HUES6 (cell line): Measurements from ENCODE around the gene CH25H.

Experiments
- H3K27ac ChIP-seq: 2 replicates; pipeline ENCODE4 v1.7.0; 2013; ENCODE audit warnings: low read depth, mild to moderate bottlenecking, low read length, inconsistent platforms
- H3K27me3 ChIP-seq: 2 replicates; pipeline ENCODE4 v1.6.1; 2013; ENCODE audit warnings: low read length; ENCODE audit not compliant: control insufficient read depth, insufficient read depth
- H3K36me3 ChIP-seq: 2 replicates; pipeline ENCODE4 v1.6.1; 2013; ENCODE audit warnings: low read length; ENCODE audit not compliant: control insufficient read depth, insufficient read depth
- H3K4me1 ChIP-seq: 2 replicates; pipeline ENCODE4 v1.6.1; 2013; ENCODE audit warnings: low read length; ENCODE audit not compliant: control insufficient read depth, insufficient read depth
- H3K4me3 ChIP-seq: 2 replicates; pipeline ENCODE4 v1.5.1; 2013; ENCODE audit warnings: low read depth, low read length
- H3K9ac ChIP-seq: one replicate; pipeline ENCODE4 v1.6.1; 2013; ENCODE audit warnings: mild to moderate bottlenecking, low read length
- H3K9me3 ChIP-seq: 2 replicates; pipeline ENCODE4 v1.6.1; 2013; ENCODE audit warnings: low read depth, low read length; ENCODE audit not compliant: control insufficient read depth, insufficient read depth

Gene CH25H

GRCh38 chr10:89228962-89229361 is 21.8 kb upstream of the CH25H start:
- Histone ChIP-seq H3K27ac (no peak overlapping the region), H3K4me1 (peaks cover 6% of the 10 kb centered on the region; the same call in 1 of the 2 replicates), H3K36me3 (peaks cover 10% of the 10 kb centered on the region), H3K9me3 (peaks cover 14% of the 10 kb centered on the region), H3K4me3 (no peak overlapping the region), H3K27me3 (no peaks in the 10 kb centered on the region), H3K9ac (no peak overlapping the region)

- Histone ChIP-seq H3K36me3 (peaks cover 10% of the 10 kb centered on the region), H3K4me3 (no peak overlapping the region), H3K4me1 (peaks cover 6% of the 10 kb centered on the region; the same call in 1 of the 2 replicates), H3K27me3 (no peaks in the 10 kb centered on the region), H3K9me3 (peaks cover 14% of the 10 kb centered on the region), H3K9ac (no peak overlapping the region), H3K27ac (no peak overlapping the region)
Observed at GRCh38 chr10:89228146-89228545, 21.0 kb upstream of the CH25H start.

- H3K9ac ChIP-seq = no peak overlapping the region
- H3K27me3 ChIP-seq = no peaks in the 10 kb centered on the region
- peaks cover 10% of the 10 kb centered on the region for H3K36me3 ChIP-seq
- H3K27ac ChIP-seq = no peak overlapping the region
- peaks cover 14% of the 10 kb centered on the region for H3K9me3 ChIP-seq
- H3K4me1 ChIP-seq = peaks cover 6% of the 10 kb centered on the region; the same call in 1 of the 2 replicates
- no peak overlapping the region for H3K4me3 ChIP-seq
Observed at GRCh38 chr10:89226891-89227290, 19.8 kb upstream of the CH25H start.

- peaks cover 6% of the 10 kb centered on the region; the same call in 1 of the 2 replicates for H3K4me1 ChIP-seq
- peaks cover 14% of the 10 kb centered on the region for H3K9me3 ChIP-seq
- H3K36me3 ChIP-seq = peaks cover 10% of the 10 kb centered on the region
- no peak overlapping the region for H3K9ac ChIP-seq
- H3K27me3 ChIP-seq = no peaks in the 10 kb centered on the region
- no peak overlapping the region for H3K4me3 ChIP-seq
- H3K27ac ChIP-seq = no peak overlapping the region
Observed at GRCh38 chr10:89224739-89225443, 17.8 kb upstream of the CH25H start.

GRCh38 chr10:89221919-89222318 is 14.8 kb upstream of the CH25H start:
- no peak overlapping the region for H3K4me3 ChIP-seq
- no peak overlapping the region for H3K27ac ChIP-seq
- H3K9me3 ChIP-seq = no peaks in the 10 kb centered on the region
- no peaks in the 10 kb centered on the region for H3K27me3 ChIP-seq
- no peak overlapping the region for H3K9ac ChIP-seq
- H3K4me1 ChIP-seq = peaks cover 6% of the 10 kb centered on the region; the same call in 1 of the 2 replicates
- no peaks in the 10 kb centered on the region; the same call in 1 of the 2 replicates for H3K36me3 ChIP-seq

GRCh38 chr10:89219513-89220218 is 12.5 kb upstream of the CH25H start:
- Histone ChIP-seq H3K9ac (no peak overlapping the region), H3K36me3 (no peaks in the 10 kb centered on the region), H3K9me3 (no peaks in the 10 kb centered on the region), H3K27me3 (no peaks in the 10 kb centered on the region), H3K4me1 (no peaks in the 10 kb centered on the region), H3K4me3 (no peak overlapping the region), H3K27ac (no peak overlapping the region)

- H3K36me3 ChIP-seq = no peaks in the 10 kb centered on the region
- H3K4me1 ChIP-seq = no peaks in the 10 kb centered on the region
- H3K9ac ChIP-seq = no peak overlapping the region
- H3K27me3 ChIP-seq = no peaks in the 10 kb centered on the region
- no peak overlapping the region for H3K4me3 ChIP-seq
- H3K9me3 ChIP-seq = no peaks in the 10 kb centered on the region
- H3K27ac ChIP-seq = no peak overlapping the region
Observed at GRCh38 chr10:89217057-89217990, 10.2 kb upstream of the CH25H start.

- Histone ChIP-seq H3K4me3 (no peak overlapping the region), H3K9me3 (no peaks in the 10 kb centered on the region), H3K9ac (no peak overlapping the region), H3K36me3 (no peaks in the 10 kb centered on the region), H3K27me3 (peaks cover 2% of the 10 kb centered on the region; the same call in 1 of the 2 replicates), H3K4me1 (no peaks in the 10 kb centered on the region), H3K27ac (no peak overlapping the region)
Observed at GRCh38 chr10:89216056-89216455, 8.9 kb upstream of the CH25H start.

GRCh38 chr10:89215511-89215910 is 8.4 kb upstream of the CH25H start:
- H3K9me3 ChIP-seq = no peaks in the 10 kb centered on the region
- no peak overlapping the region for H3K9ac ChIP-seq
- H3K36me3 ChIP-seq = no peaks in the 10 kb centered on the region
- peaks cover 7% of the 10 kb centered on the region for H3K27me3 ChIP-seq
- H3K27ac ChIP-seq = no peak overlapping the region
- H3K4me1 ChIP-seq = no peaks in the 10 kb centered on the region
- no peak overlapping the region for H3K4me3 ChIP-seq

GRCh38 chr10:89214566-89215165 is 7.5 kb upstream of the CH25H start:
- no peak overlapping the region for H3K4me3 ChIP-seq
- no peaks in the 10 kb centered on the region for H3K36me3 ChIP-seq
- no peaks in the 10 kb centered on the region for H3K9me3 ChIP-seq
- H3K9ac ChIP-seq = no peak overlapping the region
- peaks cover 16% of the 10 kb centered on the region for H3K27me3 ChIP-seq
- no peak overlapping the region for H3K27ac ChIP-seq
- no peaks in the 10 kb centered on the region for H3K4me1 ChIP-seq
